GM04504 (cell line): ENCODE measurements around the gene COL12A1.
A peak's percentile ranks its signal among the peaks of the same experiment; 100 is the strongest.

Source experiments
- DNase-seq: peaks from one replicate; pipeline ENCODE4 v3.0.0-alpha.2; 2012; ENCODE audit warnings: low read depth

The COL12A1 gene

GRCh38 chr6:75098709-75099108, 107.1 kb downstream of the COL12A1 start:
- peak; percentile 92 for DNase-seq

GRCh38 chr6:75096966-75097365, 108.9 kb downstream of the COL12A1 start:
- DNase-seq = no peak

- DNase-seq = peak; percentile 29
These were observed 111.1 kb downstream of the COL12A1 start for GRCh38 chr6:75094614-75095200.

- DNase-seq = no peak
These were observed 114.2 kb downstream of the COL12A1 start for GRCh38 chr6:75091467-75092190.

- DNase-seq = no peak
These were observed 115.3 kb downstream of the COL12A1 start for GRCh38 chr6:75090576-75090975.

- DNase-seq = no peak
These were observed 115.9 kb downstream of the COL12A1 start for GRCh38 chr6:75089921-75090320.

- DNase-seq = no peak
These were observed 116.5 kb downstream of the COL12A1 start for GRCh38 chr6:75089151-75089897.

GRCh38 chr6:75085931-75086635, 119.8 kb downstream of the COL12A1 start:
- DNase-seq = no peak

GRCh38 chr6:75084872-75085381, 120.9 kb downstream of the COL12A1 start:
- DNase-seq = no peak

GRCh38 chr6:75084018-75084417, 121.8 kb downstream of the COL12A1 start:
- DNase-seq = no peak

- no peak for DNase-seq
These were observed 123.9 kb downstream of the COL12A1 start for GRCh38 chr6:75081921-75082320.

- no peak for DNase-seq
These were observed 124.8 kb downstream of the COL12A1 start for GRCh38 chr6:75081047-75081446.

GRCh38 chr6:75079589-75079988, 126.3 kb downstream of the COL12A1 start:
- DNase-seq = no peak

- DNase-seq = no peak
These were observed 128.2 kb downstream of the COL12A1 start for GRCh38 chr6:75077701-75078100.

GRCh38 chr6:75076009-75076408, 129.8 kb downstream of the COL12A1 start:
- no peak for DNase-seq

- no peak for DNase-seq
These were observed 135.6 kb downstream of the COL12A1 start for GRCh38 chr6:75070244-75070643.

- peak; percentile 50 for DNase-seq
These were observed 140.3 kb downstream of the COL12A1 start for GRCh38 chr6:75065523-75065922.

GRCh38 chr6:75052491-75052890, 153.4 kb downstream of the COL12A1 start:
- no peak for DNase-seq

- no peak for DNase-seq
These were observed 156.5 kb downstream of the COL12A1 start for GRCh38 chr6:75049308-75049707.

- no peak for DNase-seq
These were observed 161.0 kb downstream of the COL12A1 start for GRCh38 chr6:75044846-75045245.

- no peak for DNase-seq
These were observed 164.5 kb downstream of the COL12A1 start for GRCh38 chr6:75041381-75041780.
